GM18517 (cell line): ENCODE measurements around the gene TMEM213.
"Not testable (repeated sequence)": the region's sequence is repeated elsewhere in the genome, so short reads cannot be mapped to it uniquely, and the experiment has no call there.

Source experiments
- ATAC-seq: cut with Tn5 transposase; IDR thresholded peaks from one replicate; pipeline ENCODE4 v1.9.1; 2021; ENCODE audit warnings: mild to moderate bottlenecking, moderate library complexity; ENCODE audit not compliant: unreplicated experiment

The TMEM213 gene

DNA sequence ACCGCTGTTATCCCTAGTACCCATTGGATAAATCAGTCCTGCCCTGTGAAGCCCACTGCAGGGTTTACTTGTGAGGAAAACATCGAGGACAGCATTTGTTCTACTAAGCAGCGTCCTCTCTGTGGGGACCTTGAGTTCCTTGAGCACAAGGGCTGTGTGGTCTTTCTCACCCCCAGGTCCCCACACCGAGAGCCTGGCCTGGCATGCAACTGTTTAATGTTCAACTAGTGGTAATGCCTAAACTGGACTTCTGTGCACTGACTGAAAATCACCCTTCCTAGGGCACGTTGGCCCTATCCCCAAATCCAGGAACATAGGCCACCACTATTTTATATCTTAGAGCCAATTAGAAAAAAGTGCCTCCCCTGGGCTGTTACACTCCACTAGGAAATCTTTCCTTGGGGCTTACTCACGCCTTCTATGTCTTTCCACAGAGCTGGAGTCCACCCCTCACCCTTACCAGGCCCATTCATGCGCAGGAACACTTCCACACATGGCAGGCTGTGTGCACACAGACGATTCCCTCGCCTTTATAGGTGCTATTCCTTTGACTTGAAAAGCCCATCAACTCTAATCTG, 1.7 kb upstream of the TMEM213 start:
- no peak for ATAC-seq

DNA sequence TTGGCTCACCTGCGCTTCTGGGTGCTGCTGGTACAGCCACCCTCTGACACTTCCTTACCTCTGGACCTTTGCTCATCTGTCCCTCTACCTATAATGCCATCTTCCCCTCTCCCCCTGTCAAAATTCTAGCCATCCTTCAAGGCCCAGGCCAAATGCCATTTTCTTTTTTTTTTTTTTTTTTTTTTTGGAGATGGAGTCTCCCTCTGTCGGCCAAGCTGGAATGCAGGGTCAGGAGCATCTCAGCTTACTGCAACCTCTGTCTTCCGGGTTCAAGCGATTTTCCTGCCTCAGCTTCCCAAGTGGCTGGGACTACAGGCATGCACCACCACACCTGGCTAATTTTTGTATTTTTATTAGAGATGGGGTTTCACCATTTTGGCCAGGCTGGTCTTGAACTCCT, 748 bp upstream of the TMEM213 start:
- not testable (repeated sequence) for ATAC-seq

DNA sequence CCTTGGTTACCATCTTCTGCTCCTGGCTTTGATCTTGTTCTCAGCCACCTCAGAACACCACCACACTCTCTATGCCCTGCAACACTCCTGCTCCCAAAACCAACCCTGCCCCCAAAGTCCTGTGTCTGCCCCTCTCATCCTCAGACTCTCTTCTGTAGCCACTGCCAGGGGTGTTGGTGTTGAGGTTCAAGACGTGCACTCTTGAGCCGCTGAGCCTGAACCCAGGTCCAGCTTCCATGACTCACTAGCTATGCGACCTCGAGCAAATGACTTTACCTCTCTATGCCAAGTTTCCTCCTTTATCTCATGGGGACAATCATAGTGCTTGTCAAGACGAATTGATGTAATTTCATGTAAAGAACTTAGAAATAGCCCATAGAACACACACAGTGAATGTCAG, 1.0 kb downstream of the TMEM213 start:
- ATAC-seq, result no peak

GRCh38 chr7:138799336-138800000, 1.7 kb downstream of the TMEM213 start:
- no peak for ATAC-seq

- no peak for ATAC-seq
Measured at GRCh38 chr7:138801256-138801655, 3.5 kb downstream of the TMEM213 start.

DNA sequence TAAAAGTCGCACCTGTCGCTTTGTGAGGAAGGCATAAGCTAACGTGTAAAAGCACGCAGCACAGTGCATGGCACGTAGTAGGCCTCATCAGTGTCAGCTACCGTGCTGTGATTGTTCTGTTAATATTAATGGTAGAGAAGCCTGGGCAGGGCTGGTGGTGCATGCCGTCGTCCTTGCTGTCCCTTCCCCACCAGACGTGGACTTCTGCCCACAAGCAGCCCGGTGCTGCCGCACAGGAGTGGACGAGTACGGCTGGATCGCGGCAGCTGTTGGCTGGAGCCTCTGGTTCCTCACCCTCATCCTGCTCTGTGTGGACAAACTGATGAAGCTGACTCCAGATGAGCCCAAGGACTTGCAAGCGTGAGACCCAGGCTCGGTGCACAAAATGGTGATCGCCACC, 4.9 kb downstream of the TMEM213 start:
- ATAC-seq, result no peak

DNA sequence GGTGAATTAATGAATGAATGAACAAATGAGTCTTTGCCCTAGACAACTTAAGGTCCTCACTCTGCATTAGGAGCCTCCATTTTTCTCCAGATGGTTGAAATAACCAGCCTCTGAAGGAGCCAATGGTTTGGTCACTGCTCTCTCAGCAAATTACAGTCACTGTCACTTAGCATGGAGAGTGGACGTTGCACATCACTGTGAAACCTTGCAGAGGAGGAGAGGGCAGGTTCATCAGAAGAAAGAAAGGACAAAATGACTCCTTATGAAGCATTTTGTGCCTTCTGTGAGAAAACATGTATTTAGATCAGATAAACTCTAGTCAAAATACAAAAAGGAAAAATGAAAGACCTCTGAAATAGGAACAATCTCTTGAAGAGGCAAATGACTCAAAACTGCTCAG, 6.8 kb downstream of the TMEM213 start:
- no peak for ATAC-seq

DNA sequence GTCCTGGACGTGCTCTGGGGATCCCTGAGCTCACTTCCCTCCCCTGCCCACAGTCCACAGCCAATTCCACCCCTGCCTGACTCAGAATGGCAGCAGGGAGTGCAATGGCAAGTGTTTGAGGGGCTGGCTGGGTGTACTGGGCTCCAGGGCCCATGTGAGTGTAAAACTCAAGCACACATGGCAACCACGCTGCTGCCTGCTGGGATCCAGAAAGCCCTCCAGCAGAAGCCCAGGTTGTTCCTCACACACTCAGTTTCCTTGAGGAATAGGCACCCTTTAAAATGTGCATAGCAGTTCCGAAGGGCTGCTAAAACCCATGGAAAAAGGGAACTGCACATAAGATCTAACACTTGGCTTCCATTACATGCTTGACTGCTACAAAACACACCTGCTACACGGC, 11.6 kb downstream of the TMEM213 start:
- ATAC-seq, result no peak

- not testable (repeated sequence) for ATAC-seq
Measured at GRCh38 chr7:138811327-138811726, 13.5 kb downstream of the TMEM213 start.

GRCh38 chr7:138813945-138814344, 16.2 kb downstream of the TMEM213 start:
- ATAC-seq, result no peak

- no peak for ATAC-seq
Measured at GRCh38 chr7:138814816-138815332, 17.1 kb downstream of the TMEM213 start.

DNA sequence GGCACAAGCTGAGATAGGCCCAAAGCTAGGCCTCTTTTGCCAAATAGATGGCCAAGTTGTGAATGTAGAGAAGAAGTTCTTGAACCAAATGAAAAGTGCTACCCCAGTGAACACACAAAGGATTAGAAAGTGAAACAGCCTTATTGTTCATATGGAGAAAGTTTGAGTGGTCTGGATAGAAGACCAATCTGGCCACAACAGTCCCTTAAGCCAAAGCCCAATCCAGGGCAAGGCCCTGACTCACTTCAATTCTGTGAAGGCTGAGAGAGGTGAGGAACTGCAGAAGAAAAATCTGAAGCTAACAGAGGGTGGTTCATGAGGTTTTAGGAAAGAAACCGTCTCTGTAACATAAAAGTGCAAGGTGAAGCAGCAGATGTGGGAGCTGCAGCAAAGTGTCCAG, 18.9 kb downstream of the TMEM213 start:
- ATAC-seq, result no peak

DNA sequence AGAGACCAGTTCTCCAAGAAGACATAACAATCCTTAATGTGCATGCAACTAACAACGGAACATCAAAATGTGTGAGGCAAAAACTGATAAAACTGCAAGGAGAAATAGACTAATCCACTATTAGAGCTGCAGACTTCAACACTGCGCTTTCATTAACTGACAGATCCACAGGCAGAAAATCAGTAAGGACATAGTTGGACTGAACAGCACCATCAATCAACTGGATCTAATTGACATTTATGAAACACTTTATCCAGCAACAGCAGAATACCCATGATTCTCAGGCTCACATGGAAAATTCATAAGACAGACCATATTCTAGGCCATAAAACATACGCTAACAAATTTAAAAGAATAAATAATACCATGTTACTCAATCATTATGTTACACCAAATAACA, 21.8 kb downstream of the TMEM213 start:
- ATAC-seq, result no peak

DNA sequence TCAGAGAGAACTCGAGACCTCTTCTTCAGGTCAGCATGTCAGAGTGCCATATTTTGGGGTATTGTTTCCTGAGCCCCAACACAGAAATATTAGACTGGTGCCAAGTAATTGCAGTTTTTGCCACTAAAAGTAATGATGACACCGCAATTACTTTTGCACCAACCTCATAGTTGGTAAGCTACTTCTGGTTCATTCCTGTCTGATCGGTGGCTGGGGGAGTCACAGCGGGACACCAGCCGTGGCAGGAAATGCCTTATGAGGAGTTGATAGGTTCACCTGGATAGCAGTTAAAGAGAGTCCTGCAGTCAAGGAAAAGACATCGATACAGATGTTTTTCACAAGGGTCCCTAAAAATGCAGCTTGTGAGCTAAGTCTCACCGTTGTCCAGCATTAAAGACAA, 24.1 kb downstream of the TMEM213 start:
- ATAC-seq, result no peak

GRCh38 chr7:138822867-138823535, 25.2 kb downstream of the TMEM213 start:
- ATAC-seq, result no peak

GRCh38 chr7:138825049-138825721, 27.4 kb downstream of the TMEM213 start:
- ATAC-seq, result no peak

- ATAC-seq, result no peak
Measured at GRCh38 chr7:138828302-138828701, 30.5 kb downstream of the TMEM213 start.

GRCh38 chr7:138829335-138829734, 31.5 kb downstream of the TMEM213 start:
- ATAC-seq, result no peak

DNA sequence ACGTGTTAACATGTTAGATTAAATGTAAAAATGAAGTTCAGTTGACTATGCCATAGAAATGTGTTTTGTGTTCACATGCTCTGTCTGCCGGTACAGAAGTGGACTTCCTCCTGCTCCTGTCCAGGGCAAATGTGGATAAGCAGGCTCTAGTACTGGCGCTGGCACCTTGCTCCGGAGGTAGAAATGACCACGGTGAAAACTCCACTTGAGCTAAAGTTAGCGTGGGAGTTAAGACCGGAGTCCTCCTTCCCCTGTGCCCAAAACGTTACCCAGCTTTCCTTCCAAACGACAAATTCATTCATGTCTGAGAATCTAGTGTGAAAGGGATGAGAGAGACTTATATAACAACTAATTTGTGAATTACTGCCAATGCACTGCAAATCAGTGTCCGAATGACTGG, 35.2 kb downstream of the TMEM213 start:
- ATAC-seq, result no peak

DNA sequence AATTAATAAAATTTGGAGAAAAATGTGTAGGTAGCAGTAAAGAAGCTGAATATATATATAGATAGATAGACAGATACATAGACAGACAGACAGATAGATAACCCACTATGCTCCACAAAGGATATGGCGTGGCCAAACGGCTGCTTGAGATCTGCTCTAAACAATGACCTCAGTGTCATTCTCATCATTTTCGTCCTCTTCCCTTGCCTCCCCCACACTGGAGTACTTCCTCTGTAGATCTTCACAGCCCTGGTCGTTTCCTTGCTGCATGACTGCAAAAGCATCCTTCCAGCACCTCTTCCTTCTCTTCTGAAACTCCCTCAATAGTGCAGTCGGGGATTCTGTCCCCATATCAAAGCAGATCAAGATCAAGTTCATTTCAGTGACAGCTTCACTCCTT, 35.8 kb downstream of the TMEM213 start:
- ATAC-seq, result no peak

- ATAC-seq, result no peak
Measured at GRCh38 chr7:138834583-138834982, 36.8 kb downstream of the TMEM213 start.

DNA sequence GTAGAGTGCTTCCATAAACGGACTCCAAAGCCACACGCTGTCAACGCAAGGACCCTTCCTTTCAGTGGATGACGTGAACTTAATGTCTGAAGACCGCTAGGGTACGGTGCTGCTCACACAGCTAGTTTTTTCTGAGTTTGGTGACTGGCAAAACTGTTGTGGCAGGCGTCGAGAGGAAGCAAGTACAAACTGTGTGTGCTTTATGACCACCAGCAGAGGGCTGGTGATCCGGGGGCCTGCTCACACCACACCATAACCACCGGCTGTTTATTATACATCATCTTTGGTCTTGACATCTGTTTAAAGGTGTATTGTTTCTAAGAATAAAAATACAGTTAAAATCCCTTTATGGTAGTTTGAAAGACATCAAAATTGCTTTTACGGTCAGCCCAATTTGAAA, 37.3 kb downstream of the TMEM213 start:
- ATAC-seq, result no peak
